Umbilical cord (tissue), 2 donors: Measurements from ENCODE around the gene COL4A4. TPM values are rescaled to one million over a fixed set of nuclear protein-coding genes. Genes with fewer than 3 reads are reported as not detected.
A peak's percentile ranks its signal among the peaks of the same experiment; 100 is the strongest.

Source experiments
- DNase-seq: peaks from one replicate; pipeline ENCODE4 v3.0.0-alpha.2; 2015; ENCODE audit warnings: low spot score
- total RNA-seq: library from RNA; depleted of rRNA; stranded (reverse); fragments of >200 nt; gene quantifications from one replicate; pipeline ENCODE4 v1.2.3, GENCODE V29; 2014; ENCODE audit warnings: low replicate concordance; ENCODE audit not compliant: insufficient read depth

COL4A4 gene
- total RNA-seq, 1 donor from 2014 or later = 0.72 TPM

GRCh38 chr2:227030789-227031188, 133.2 kb downstream of the COL4A4 start:
- no peak for DNase-seq

GRCh38 chr2:227029426-227030105, 134.4 kb downstream of the COL4A4 start:
- DNase-seq = no peak

GRCh38 chr2:227025510-227025909, 138.5 kb downstream of the COL4A4 start:
- no peak for DNase-seq

GRCh38 chr2:227022608-227023007, 141.4 kb downstream of the COL4A4 start:
- DNase-seq = no peak

GRCh38 chr2:227020416-227020815, 143.6 kb downstream of the COL4A4 start:
- DNase-seq = no peak

- DNase-seq = no peak
Measured at GRCh38 chr2:227016894-227017293, 147.1 kb downstream of the COL4A4 start.

GRCh38 chr2:227013881-227014280, 150.1 kb downstream of the COL4A4 start:
- DNase-seq = no peak

- no peak for DNase-seq
Measured at GRCh38 chr2:227013330-227013729, 150.7 kb downstream of the COL4A4 start.

- DNase-seq = no peak
Measured at GRCh38 chr2:227010433-227010832, 153.6 kb downstream of the COL4A4 start.

- no peak for DNase-seq
Measured at GRCh38 chr2:227007940-227008339, 156.1 kb downstream of the COL4A4 start.

- no peak for DNase-seq
Measured at GRCh38 chr2:227007148-227007547, 156.9 kb downstream of the COL4A4 start.

- DNase-seq = no peak
Measured at GRCh38 chr2:227006189-227006897, 157.7 kb downstream of the COL4A4 start.

GRCh38 chr2:227004482-227004881, 159.5 kb downstream of the COL4A4 start:
- no peak for DNase-seq

GRCh38 chr2:227000123-227000522, 163.9 kb downstream of the COL4A4 start:
- no peak for DNase-seq

- DNase-seq = no peak
Measured at GRCh38 chr2:226999661-227000060, 164.3 kb downstream of the COL4A4 start.

- peak; percentile 3 for DNase-seq
Measured at GRCh38 chr2:226995625-226996041, 168.4 kb downstream of the COL4A4 start.

GRCh38 chr2:226994775-226995174, 169.2 kb downstream of the COL4A4 start:
- no peak for DNase-seq

GRCh38 chr2:226993171-226993570, 170.8 kb downstream of the COL4A4 start:
- DNase-seq = no peak

- no peak for DNase-seq
Measured at GRCh38 chr2:226991663-226992062, 172.3 kb downstream of the COL4A4 start.

GRCh38 chr2:226985583-226985946, 178.4 kb downstream of the COL4A4 start:
- DNase-seq = no peak

GRCh38 chr2:226984750-226985582, 179.0 kb downstream of the COL4A4 start:
- peak; percentile 91 for DNase-seq
